IMR-90 (cell line): Measurements from ENCODE around the gene HPGDS. TPM values are rescaled to one million over a fixed set of nuclear protein-coding genes. Genes with fewer than 3 reads are reported as not detected.

Source experiments
- ATAC-seq: fragments of 200-7000 bp; cut with Tn5 transposase; 2 replicates; pipeline ENCODE4 v1.9.1; 2020; ENCODE audit warnings: low read depth, mild to moderate bottlenecking, moderate library complexity
- BruUV-seq: library from RNA; stranded (reverse); fragments of 400-500 nt; replicated peaks from 2 replicates; lab custom pipeline; 2021; lab: Mats Ljungman, UMichigan
- CTCF ChIA-PET: fragments of 300-600 bp; formaldehyde crosslinking; extraction: SDS; loops from one replicate; lab custom pipeline; 2021; ENCODE audit warnings: antibody characterized with exemption; lab: Yijun Ruan, JAX
- POLR2A ChIA-PET: fragments of 300-600 bp; sonication (Branson Sonifier 250); formaldehyde crosslinking; loops from one replicate; lab custom pipeline; 2022; ENCODE audit warnings: antibody characterized with exemption; ENCODE audit not compliant: unreplicated experiment; lab: Charles Lee
- DNase-seq: peaks from one replicate; pipeline ENCODE4 v3.0.0; 2013
- H2AFZ ChIP-seq: replicated peaks from 2 replicates; pipeline ENCODE3; 2013; ENCODE audit warnings: low read length, mild to moderate bottlenecking; ENCODE audit not compliant: poor library complexity
- H2AK5ac ChIP-seq: 2 replicates; pipeline ENCODE4 v1.6.1; 2013; ENCODE audit warnings: low read depth, low read length, inconsistent platforms
- H2AK9ac ChIP-seq: replicated peaks from 2 replicates; pipeline ENCODE3; 2013; ENCODE audit warnings: mild to moderate bottlenecking, low read depth, low read length, moderate library complexity; ENCODE audit not compliant: poor library complexity
- H2BK120ac ChIP-seq: 2 replicates; pipeline ENCODE4 v1.6.1; 2013; ENCODE audit warnings: low read depth, low read length, inconsistent platforms
- H2BK15ac ChIP-seq: 3 replicates; pipeline ENCODE4 v1.6.1; 2013; ENCODE audit warnings: low read depth, low read length, inconsistent platforms
- H2BK20ac ChIP-seq: 2 replicates; pipeline ENCODE4 v1.6.1; 2013; ENCODE audit warnings: low read depth, mild to moderate bottlenecking, inconsistent platforms, low read length, moderate library complexity
- H2BK5ac ChIP-seq: 2 replicates; pipeline ENCODE4 v1.6.1; 2013; ENCODE audit warnings: mild to moderate bottlenecking, low read depth, low read length, inconsistent platforms; ENCODE audit not compliant: poor library complexity, severe bottlenecking
- H3K14ac ChIP-seq: replicated peaks from 2 replicates; pipeline ENCODE4 v1.6.1; 2013; ENCODE audit warnings: low read depth, low read length, inconsistent platforms
- H3K18ac ChIP-seq: 2 replicates; pipeline ENCODE4 v1.6.1; 2013; ENCODE audit warnings: low read depth, low read length, control low read depth
- H3K23ac ChIP-seq: 2 replicates; pipeline ENCODE4 v1.6.1; 2013; ENCODE audit warnings: low read depth, low read length, inconsistent platforms
- H3K27ac ChIP-seq: 2 replicates; pipeline ENCODE4 v1.5.1; 2013; ENCODE audit warnings: mild to moderate bottlenecking, control low read depth, low read length; ENCODE audit not compliant: insufficient read depth
- H3K27me3 ChIP-seq: 2 replicates; pipeline ENCODE4 v1.6.1; 2013; ENCODE audit warnings: low read length; ENCODE audit not compliant: control insufficient read depth, insufficient read depth
- H3K36me3 ChIP-seq: 2 replicates; pipeline ENCODE4 v1.6.1; 2013; ENCODE audit warnings: low read length, mixed read lengths; ENCODE audit not compliant: control insufficient read depth, insufficient read depth
- H3K4ac ChIP-seq: 2 replicates; pipeline ENCODE4 v1.6.1; 2013; ENCODE audit warnings: low read depth, low read length, inconsistent platforms
- H3K4me1 ChIP-seq: 2 replicates; pipeline ENCODE4 v1.6.1; 2013; ENCODE audit warnings: low read length, mixed read lengths; ENCODE audit not compliant: control insufficient read depth, insufficient read depth
- H3K4me2 ChIP-seq: 2 replicates; pipeline ENCODE4 v1.6.1; 2013; ENCODE audit warnings: low read depth, mild to moderate bottlenecking, control low read depth, low read length, moderate library complexity
- H3K4me3 ChIP-seq: 2 replicates; pipeline ENCODE4 v1.5.1; 2013; ENCODE audit warnings: low read depth, mild to moderate bottlenecking, control low read depth, low read length, moderate library complexity; ENCODE audit not compliant: insufficient read depth
- H3K56ac ChIP-seq: 2 replicates; pipeline ENCODE4 v1.6.1; 2013; ENCODE audit warnings: low read length, inconsistent platforms; ENCODE audit not compliant: insufficient read depth; ENCODE audit errors: extremely low read depth
- H3K79me1 ChIP-seq, 2 experiments: 2 replicates each; pipeline ENCODE4 v1.6.1; 2013; ENCODE audit warnings: low read length in 2 of 2, inconsistent platforms in 1 of 2, low read depth in 1 of 2
- H3K9ac ChIP-seq: 2 replicates; pipeline ENCODE4 v1.6.1; 2013; ENCODE audit warnings: low read depth, low read length, control low read depth
- H3K9me1 ChIP-seq: 2 replicates; pipeline ENCODE4 v1.6.1; 2013; ENCODE audit warnings: low read length, inconsistent platforms; ENCODE audit not compliant: insufficient read depth
- H3K9me3 ChIP-seq: 2 replicates; pipeline ENCODE4 v1.6.1; 2013; ENCODE audit warnings: low read length; ENCODE audit not compliant: control insufficient read depth, insufficient read depth
- H4K20me1 ChIP-seq: 2 replicates; pipeline ENCODE4 v1.6.1; 2013; ENCODE audit warnings: low read length, inconsistent platforms; ENCODE audit not compliant: insufficient read depth
- H4K5ac ChIP-seq: 2 replicates; pipeline ENCODE4 v1.6.1; 2013; ENCODE audit warnings: mild to moderate bottlenecking, low read depth, low read length, control low read depth
- H4K8ac ChIP-seq, 2 experiments: 2 replicates each; pipeline ENCODE4 v1.6.1; 2013; ENCODE audit warnings: low read depth in 2 of 2, low read length in 2 of 2, control low read depth in 1 of 2, inconsistent platforms in 1 of 2
- H4K91ac ChIP-seq: 2 replicates; pipeline ENCODE4 v1.6.1; 2013; ENCODE audit warnings: low read depth, low read length, inconsistent platforms; ENCODE audit not compliant: insufficient read depth
- MAZ ChIP-seq: IDR thresholded peaks from 2 replicates; pipeline ENCODE4 v1.6.1; 2012; ENCODE audit warnings: low read depth, mild to moderate bottlenecking, low read length, improper control_type of control experiment, moderate library complexity, borderline replicate concordance
- WGBS, 2 experiments: methylation state at CpG; one replicate each; pipeline versions ENCODE4 v1.1.5 to v1.1.7; 2013; ENCODE audit warnings: missing lambda C conversion rate in 2 of 2; ENCODE audit not compliant: insufficient read length in 1 of 2; ENCODE audit errors: extremely low coverage in 2 of 2; 5-methylcytosine and 5-hydroxymethylcytosine counted together
- dilution Hi-C: fragments of 300-500 bp; cut with HindIII; formaldehyde crosslinking; loops from one replicate; pipeline ENCODE4 v1.14.3; 2018; ENCODE audit warnings: low sequenced_read_pairs; ENCODE audit not compliant: unreplicated experiment
- in situ Hi-C: fragments of 300-500 bp; cut with MboI; formaldehyde crosslinking; loops from 3 replicates; pipeline ENCODE4 v1.14.3; 2019; ENCODE audit warnings: low sequenced_read_pairs, inconsistent platforms, mixed read lengths
- intact Hi-C: fragments of 100-400 bp; cut with micrococcal nuclease; formaldehyde crosslinking; loops from 2 replicates; pipeline ENCODE4 v1.10.0; 2022
- polyA plus RNA-seq, 3 experiments: library from polyadenylated mRNA; depleted of rRNA; stranded (reverse); fragments of >200 nt; gene quantifications; 2 replicates each; pipeline ENCODE4 v1.2.3, GENCODE V29; 2012; ENCODE audit warnings: low replicate concordance in 1 of 3
- total RNA-seq: library from RNA; depleted of rRNA; stranded (reverse); fragments of >200 nt; gene quantifications from 2 replicates; pipeline ENCODE4 v1.2.3, GENCODE V29; 2012

HPGDS gene
- total and polyA plus RNA-seq, 2 of the 4 experiments (the other 2 are of a cell fraction): not detected

DNA sequence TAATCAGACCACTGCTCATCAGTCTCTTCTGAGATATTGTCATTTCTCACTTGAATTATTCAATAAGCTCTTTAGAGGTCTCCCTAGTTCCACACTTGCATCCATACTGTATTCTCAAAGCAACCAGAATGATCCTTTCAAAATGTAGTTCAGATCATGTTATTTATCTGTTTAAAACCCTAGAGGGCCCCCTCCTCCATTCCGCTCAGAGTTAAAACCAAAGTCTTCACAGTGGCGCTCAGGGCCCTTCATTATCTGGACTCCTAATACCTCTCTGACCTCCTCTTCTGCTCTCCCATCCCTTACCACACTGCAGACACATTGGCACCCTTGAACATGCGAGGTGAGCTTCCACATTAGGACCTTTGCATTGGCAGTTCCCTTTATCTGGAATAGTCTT, 32.7 kb upstream of the HPGDS start:
- no peak overlapping the region for H3K18ac ChIP-seq
- ATAC-seq: no peak
- no peak for TF ChIP-seq MAZ
- no peak overlapping the region for H3K4me2 ChIP-seq
- no peaks in the 10 kb centered on the region for H3K36me3 ChIP-seq
- WGBS, 2 experiments: 67% methylated on average over 1 of the region's 3 CpGs; no CpG with 5 or more reads in 1 of the 2 experiments
- no peak overlapping the region for H3K9ac ChIP-seq
- H3K4me1 ChIP-seq: no peaks in the 10 kb centered on the region
- no peak overlapping the region for H2BK20ac ChIP-seq
- H2AK9ac ChIP-seq: no peak overlapping the region
- H2BK5ac ChIP-seq: no peak overlapping the region
- no peaks in the 10 kb centered on the region for H4K20me1 ChIP-seq
- no peak overlapping the region for H3K14ac ChIP-seq
- in situ Hi-C loops: no loop called here
- POLR2A ChIA-PET: no interaction called here
- dilution Hi-C loops: no loop called here
- no peak overlapping the region for H3K4me3 ChIP-seq
- H3K27me3 ChIP-seq: peaks cover 7% of the 10 kb centered on the region
- no peak overlapping the region for H3K4ac ChIP-seq
- CTCF ChIA-PET: interaction anchor here (0.5 to 0.9 kb wide), 2 partner anchors 12 to 32 kb away, joined by 3 to 4 read pairs; no protein-coding TSS in a partner anchor
- H2BK120ac ChIP-seq: no peak overlapping the region
- no peak overlapping the region for H4K5ac ChIP-seq
- no peak overlapping the region for H2BK15ac ChIP-seq
- no peak for DNase-seq
- H2AK5ac ChIP-seq: no peak overlapping the region
- no peak overlapping the region for H3K56ac ChIP-seq
- H3K23ac ChIP-seq: no peak overlapping the region
- no peak overlapping the region for H2AFZ ChIP-seq
- BruUV-seq: no TSS peak
- no peaks in the 10 kb centered on the region for H3K9me1 ChIP-seq
- H4K91ac ChIP-seq: no peak overlapping the region
- intact Hi-C loops: no loop called here
- no peak overlapping the region for H4K8ac ChIP-seq
- no peaks in the 10 kb centered on the region for H3K79me1 ChIP-seq
- H3K9me3 ChIP-seq: no peaks in the 10 kb centered on the region
- no peak overlapping the region for H3K27ac ChIP-seq
